Right kidney (tissue), 1 donor: ENCODE measurements around the gene FLRT1.
A peak's percentile ranks its signal among the peaks of the same experiment; 100 is the strongest.
"Not testable (repeated sequence)": the region's sequence is repeated elsewhere in the genome, so short reads cannot be mapped to it uniquely, and the experiment has no call there.

Source experiments
- DNase-seq: peaks from one replicate; pipeline ENCODE4 v3.0.0-alpha.2; 2016

The FLRT1 gene

GRCh38 chr11:64045700-64046099 is 10.0 kb downstream of the FLRT1 start:
- DNase-seq: no peak

GRCh38 chr11:64047373-64047772 is 11.6 kb downstream of the FLRT1 start:
- not testable (repeated sequence) for DNase-seq

GRCh38 chr11:64048042-64048854 is 12.5 kb downstream of the FLRT1 start:
- DNase-seq: no peak

GRCh38 chr11:64049509-64049908 is 13.8 kb downstream of the FLRT1 start:
- DNase-seq: no peak

- DNase-seq: no peak
Observed at GRCh38 chr11:64051297-64051696, 15.6 kb downstream of the FLRT1 start.

- no peak for DNase-seq
Observed at GRCh38 chr11:64052436-64052835, 16.7 kb downstream of the FLRT1 start.

- DNase-seq: no peak
Observed at GRCh38 chr11:64052938-64053622, 17.3 kb downstream of the FLRT1 start.

GRCh38 chr11:64053699-64054098 is 18.0 kb downstream of the FLRT1 start:
- DNase-seq: no peak

- no peak for DNase-seq
Observed at GRCh38 chr11:64055077-64055476, 19.3 kb downstream of the FLRT1 start.

GRCh38 chr11:64056213-64056785 is 20.6 kb downstream of the FLRT1 start:
- DNase-seq: no peak

GRCh38 chr11:64056861-64057260 is 21.1 kb downstream of the FLRT1 start:
- DNase-seq: no peak

GRCh38 chr11:64057890-64058289 is 22.2 kb downstream of the FLRT1 start:
- DNase-seq: no peak

- no peak for DNase-seq
Observed at GRCh38 chr11:64058494-64058893, 22.8 kb downstream of the FLRT1 start.

GRCh38 chr11:64059339-64060140 is 23.8 kb downstream of the FLRT1 start:
- no peak for DNase-seq

GRCh38 chr11:64060263-64060860 is 24.6 kb downstream of the FLRT1 start:
- no peak for DNase-seq

- DNase-seq: peak; percentile 61
Observed at GRCh38 chr11:64060861-64061444, 25.2 kb downstream of the FLRT1 start.

- DNase-seq: no peak
Observed at GRCh38 chr11:64062185-64063039, 26.7 kb downstream of the FLRT1 start.

- no peak for DNase-seq
Observed at GRCh38 chr11:64063777-64064176, 28.0 kb downstream of the FLRT1 start.

GRCh38 chr11:64064374-64065140 is 28.8 kb downstream of the FLRT1 start:
- DNase-seq: no peak

- DNase-seq: no peak
Observed at GRCh38 chr11:64065141-64065465, 29.4 kb downstream of the FLRT1 start.
